Caco-2 (cell line): ENCODE results near the gene MPDZ. TPM values are rescaled to one million over a fixed set of nuclear protein-coding genes. Genes with fewer than 3 reads are reported as not detected.

Experiments used
- BruUV-seq: library from RNA; stranded (reverse); fragments of 400-500 nt; replicated peaks from 2 replicates; lab custom pipeline; 2021; lab: Mats Ljungman, UMichigan
- CTCF ChIA-PET: fragments of 300-600 bp; sonication (Branson Sonifier 250); formaldehyde crosslinking; loops from one replicate; lab custom pipeline; 2022; ENCODE audit warnings: antibody characterized with exemption; lab: Charles Lee
- POLR2A ChIA-PET: fragments of 300-600 bp; sonication (Branson Sonifier 250); formaldehyde crosslinking; loops from one replicate; lab custom pipeline; 2022; ENCODE audit warnings: antibody characterized with exemption; lab: Charles Lee
- DNase-seq, 2 experiments: peaks; one replicate each; pipeline versions ENCODE4 v3.0.0 to v3.0.0-alpha.2; 2020 to 2022
- H3K27me3 ChIP-seq: replicated peaks from 2 replicates; pipeline ENCODE4 v1.6.0; 2011; ENCODE audit warnings: low read length; ENCODE audit not compliant: control insufficient read depth, insufficient read depth
- H3K36me3 ChIP-seq: 2 replicates; pipeline ENCODE4 v1.5.1; 2011; ENCODE audit warnings: low read length; ENCODE audit not compliant: control insufficient read depth, insufficient read depth
- H3K4me1 ChIP-seq: fragments of 250-450 bp; sonication (Bioruptor Pico); 2 replicates; pipeline ENCODE4 v1.5.1; 2020; ENCODE audit warnings: mild to moderate bottlenecking
- H3K4me3 ChIP-seq: 2 replicates; pipeline ENCODE4 v1.5.1; 2011; ENCODE audit warnings: low read depth, mild to moderate bottlenecking, control low read depth, low read length
- H3K9me3 ChIP-seq: fragments of 250-450 bp; sonication (Bioruptor Pico); 2 replicates; pipeline ENCODE4 v1.5.1; 2020; ENCODE audit warnings: mild to moderate bottlenecking, moderate library complexity
- H3K27ac Mint-ChIP-seq: one replicate; pipeline ENCODE4 v1.8.0; 2022; ENCODE audit warnings: mixed read lengths; ENCODE audit not compliant: unreplicated experiment
- H3K27me3 Mint-ChIP-seq: one replicate; pipeline ENCODE4 v1.8.0; 2022; ENCODE audit warnings: mixed read lengths; ENCODE audit not compliant: insufficient read depth, unreplicated experiment
- H3K36me3 Mint-ChIP-seq: one replicate; pipeline ENCODE4 v1.8.0; 2022; ENCODE audit warnings: mild to moderate bottlenecking, mixed read lengths; ENCODE audit not compliant: insufficient read depth, unreplicated experiment
- H3K4me1 Mint-ChIP-seq: one replicate; pipeline ENCODE4 v1.8.0; 2022; ENCODE audit warnings: low read depth, mixed read lengths; ENCODE audit not compliant: unreplicated experiment
- H3K4me3 Mint-ChIP-seq: one replicate; pipeline ENCODE4 v1.8.0; 2022; ENCODE audit warnings: mild to moderate bottlenecking, moderate library complexity, mixed read lengths; ENCODE audit not compliant: unreplicated experiment
- H3K9me3 Mint-ChIP-seq: one replicate; pipeline ENCODE4 v1.8.0; 2022; ENCODE audit warnings: mixed read lengths; ENCODE audit not compliant: unreplicated experiment
- intact Hi-C: fragments of 100-400 bp; cut with micrococcal nuclease; formaldehyde crosslinking; loops from one replicate; pipeline ENCODE4 v1.10.0; 2022; ENCODE audit not compliant: unreplicated experiment
- total RNA-seq: library from RNA; stranded (reverse); gene quantifications from 2 replicates; pipeline ENCODE4 v1.2.3, GENCODE V29; 2022
- TF ChIP-seq, protein P1 (sequence below), 2 experiments: fragments of 200-600 bp in 1 of 2; IDR thresholded peaks; 1 replicate in 1 of 2; 2 replicates in 1 of 2; pipeline versions ENCODE4 v1.5.1 to v1.8.0; 2011 to 2022; ENCODE audit warnings: antibody characterized with exemption in 1 of 2, control low read depth in 1 of 2, inconsistent platforms in 1 of 2, low read depth in 1 of 2, low read length in 1 of 2, mild to moderate bottlenecking in 1 of 2, moderate library complexity in 1 of 2; ENCODE audit not compliant: insufficient read depth in 1 of 2, severe bottlenecking in 1 of 2, unreplicated experiment in 1 of 2

Gene MPDZ
- total RNA-seq, 1 experiment from 2014 or later, result not detected

- TF ChIP-seq, protein P1, sequence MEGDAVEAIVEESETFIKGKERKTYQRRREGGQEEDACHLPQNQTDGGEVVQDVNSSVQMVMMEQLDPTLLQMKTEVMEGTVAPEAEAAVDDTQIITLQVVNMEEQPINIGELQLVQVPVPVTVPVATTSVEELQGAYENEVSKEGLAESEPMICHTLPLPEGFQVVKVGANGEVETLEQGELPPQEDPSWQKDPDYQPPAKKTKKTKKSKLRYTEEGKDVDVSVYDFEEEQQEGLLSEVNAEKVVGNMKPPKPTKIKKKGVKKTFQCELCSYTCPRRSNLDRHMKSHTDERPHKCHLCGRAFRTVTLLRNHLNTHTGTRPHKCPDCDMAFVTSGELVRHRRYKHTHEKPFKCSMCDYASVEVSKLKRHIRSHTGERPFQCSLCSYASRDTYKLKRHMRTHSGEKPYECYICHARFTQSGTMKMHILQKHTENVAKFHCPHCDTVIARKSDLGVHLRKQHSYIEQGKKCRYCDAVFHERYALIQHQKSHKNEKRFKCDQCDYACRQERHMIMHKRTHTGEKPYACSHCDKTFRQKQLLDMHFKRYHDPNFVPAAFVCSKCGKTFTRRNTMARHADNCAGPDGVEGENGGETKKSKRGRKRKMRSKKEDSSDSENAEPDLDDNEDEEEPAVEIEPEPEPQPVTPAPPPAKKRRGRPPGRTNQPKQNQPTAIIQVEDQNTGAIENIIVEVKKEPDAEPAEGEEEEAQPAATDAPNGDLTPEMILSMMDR (IDR thresholded peaks at IDR 0.05; ENCODE audit: insufficient read depth in 1 of 2, low read depth in 1 of 2, low read length in 1 of 2, severe bottlenecking in 1 of 2, unreplicated experiment in 1 of 2), result no peak
- BruUV-seq, result no TSS peak
- no peaks in the 10 kb centered on the region for H3K4me1 Mint-ChIP-seq
- intact Hi-C loops, result no loop called here
- peaks cover 6% of the 10 kb centered on the region for H3K27me3 Mint-ChIP-seq
- Histone ChIP-seq H3K36me3 (no peaks in the 10 kb centered on the region), H3K4me1 (no peaks in the 10 kb centered on the region), H3K9me3 (no peaks in the 10 kb centered on the region), H3K4me3 (no peak overlapping the region), H3K27me3 (no peaks in the 10 kb centered on the region)
- ChIA-PET POLR2A (no interaction called here), CTCF (no interaction called here)
- H3K27ac Mint-ChIP-seq, result no peak overlapping the region
- H3K9me3 Mint-ChIP-seq, result no peaks in the 10 kb centered on the region
- no peak overlapping the region for H3K4me3 Mint-ChIP-seq
- no peak for DNase-seq
- H3K36me3 Mint-ChIP-seq, result no peaks in the 10 kb centered on the region
Observed at GRCh38 chr9:13165236-13165945, 114.1 kb downstream of the MPDZ start.

DNA sequence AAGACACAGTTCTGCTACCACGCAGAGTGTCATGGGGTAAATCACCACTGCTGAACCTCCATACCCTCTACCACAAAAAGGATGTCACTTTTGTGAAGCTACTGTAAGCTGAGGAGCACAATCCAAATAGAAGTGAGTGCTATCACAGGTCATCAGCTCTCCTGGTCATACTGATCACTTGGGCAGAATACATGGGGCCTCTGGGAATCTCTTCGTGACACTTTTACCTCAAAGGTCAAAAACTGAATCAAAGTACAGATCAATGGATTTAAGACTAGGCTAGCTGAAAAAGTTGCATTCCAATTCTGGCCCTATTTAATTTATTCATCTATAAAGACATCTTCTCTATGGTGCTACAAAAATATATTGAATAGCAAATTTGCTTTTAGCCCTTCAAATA lies 115.5 kb downstream of the MPDZ start:
- no peak overlapping the region for H3K4me3 Mint-ChIP-seq
- no peak overlapping the region for H3K27ac Mint-ChIP-seq
- ChIA-PET POLR2A (no interaction called here), CTCF (no interaction called here)
- H3K9me3 ChIP-seq, result no peaks in the 10 kb centered on the region
- TF ChIP-seq, protein P1 (IDR thresholded peaks at IDR 0.05; ENCODE audit: insufficient read depth in 1 of 2, low read depth in 1 of 2, low read length in 1 of 2, severe bottlenecking in 1 of 2, unreplicated experiment in 1 of 2), result no peak
- H3K36me3 Mint-ChIP-seq, result no peaks in the 10 kb centered on the region
- no TSS peak for BruUV-seq
- H3K4me3 ChIP-seq, result no peak overlapping the region
- no peak for DNase-seq
- no peaks in the 10 kb centered on the region for H3K4me1 ChIP-seq
- intact Hi-C loops, result no loop called here
- no peaks in the 10 kb centered on the region for H3K4me1 Mint-ChIP-seq
- H3K36me3 ChIP-seq, result no peaks in the 10 kb centered on the region
- H3K27me3 Mint-ChIP-seq, result no peaks in the 10 kb centered on the region
- H3K9me3 Mint-ChIP-seq, result no peaks in the 10 kb centered on the region
- no peaks in the 10 kb centered on the region for H3K27me3 ChIP-seq

DNA sequence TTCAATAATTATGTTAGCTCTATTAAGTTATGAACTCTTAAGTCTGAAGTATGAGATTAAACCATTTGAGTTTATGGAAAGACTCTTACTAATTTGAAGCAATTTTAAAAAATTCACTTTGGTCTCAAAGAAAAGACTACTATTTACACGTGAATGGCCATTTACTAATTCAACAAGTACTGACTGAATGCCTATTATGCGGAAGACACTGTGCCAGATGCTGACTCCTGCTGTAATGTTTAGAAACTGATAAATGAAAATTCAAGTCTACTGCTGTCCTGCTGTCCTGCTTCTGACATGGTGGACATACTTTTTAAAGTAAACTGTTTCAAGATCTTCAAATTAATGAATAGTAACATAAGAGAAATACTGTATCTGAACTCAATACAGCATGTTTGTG lies 116.2 kb downstream of the MPDZ start:
- no peak for DNase-seq
- no peak overlapping the region for H3K27ac Mint-ChIP-seq
- H3K4me3 Mint-ChIP-seq, result no peak overlapping the region
- no peaks in the 10 kb centered on the region for H3K4me1 Mint-ChIP-seq
- Histone ChIP-seq H3K36me3 (no peaks in the 10 kb centered on the region), H3K27me3 (no peaks in the 10 kb centered on the region), H3K4me1 (no peaks in the 10 kb centered on the region), H3K4me3 (no peak overlapping the region), H3K9me3 (no peaks in the 10 kb centered on the region)
- no peaks in the 10 kb centered on the region for H3K36me3 Mint-ChIP-seq
- H3K9me3 Mint-ChIP-seq, result no peaks in the 10 kb centered on the region
- TF ChIP-seq, protein P1 (IDR thresholded peaks at IDR 0.05; ENCODE audit: insufficient read depth in 1 of 2, low read depth in 1 of 2, low read length in 1 of 2, severe bottlenecking in 1 of 2, unreplicated experiment in 1 of 2), result no peak
- BruUV-seq, result no TSS peak
- intact Hi-C loops, result no loop called here
- H3K27me3 Mint-ChIP-seq, result no peaks in the 10 kb centered on the region
- CTCF ChIA-PET, result no interaction called here
- POLR2A ChIA-PET, result no interaction called here
